CD14-positive monocyte (primary cell): ENCODE data around the gene CATSPER1. TPM values are rescaled to one million over a fixed set of nuclear protein-coding genes. Genes with fewer than 3 reads are reported as not detected.

Experiments used
- DNase-seq, 3 donors: peaks; one replicate each; pipeline ENCODE4 v3.0.0-alpha.2; 2011 to 2022
- H2AFZ ChIP-seq: 2 replicates; pipeline ENCODE4 v1.6.0; 2012; ENCODE audit warnings: mild to moderate bottlenecking, low read depth, low read length, inconsistent platforms; ENCODE audit not compliant: insufficient read depth, poor library complexity, severe bottlenecking
- H3K27ac ChIP-seq, 2 donors: 1 replicate in 1 of 2; 2 replicates in 1 of 2; pipeline ENCODE4 v1.5.1; 2012 to 2013; ENCODE audit warnings: low read length in 2 of 2, control low read depth in 1 of 2, inconsistent platforms in 1 of 2, low read depth in 1 of 2, mild to moderate bottlenecking in 1 of 2
- H3K27me3 ChIP-seq, 2 donors: one replicate each; pipeline versions ENCODE4 v1.6.0 to v1.6.1; 2011 to 2013; ENCODE audit warnings: low read length in 2 of 2; ENCODE audit not compliant: control insufficient read depth in 2 of 2, insufficient read depth in 2 of 2
- H3K36me3 ChIP-seq, 2 donors: replicated peaks in 1 of 2; 1 replicate in 1 of 2; 2 replicates in 1 of 2; pipeline versions ENCODE4 v1.5.1 to v1.6.1; 2012 to 2013; ENCODE audit warnings: low read length in 2 of 2, control low read depth in 1 of 2, inconsistent platforms in 1 of 2, mild to moderate bottlenecking in 1 of 2; ENCODE audit not compliant: insufficient read depth in 2 of 2, control insufficient read depth in 1 of 2
- H3K4me1 ChIP-seq, 2 donors: 1 replicate in 1 of 2; 2 replicates in 1 of 2; pipeline versions ENCODE4 v1.5.1 to v1.6.1; 2012 to 2013; ENCODE audit warnings: low read length in 2 of 2, control low read depth in 1 of 2, inconsistent platforms in 1 of 2, mild to moderate bottlenecking in 1 of 2, moderate library complexity in 1 of 2; ENCODE audit not compliant: insufficient read depth in 2 of 2, control insufficient read depth in 1 of 2
- H3K4me2 ChIP-seq: replicated peaks from 2 replicates; pipeline ENCODE3; 2012; ENCODE audit warnings: low read length, moderate library complexity, mild to moderate bottlenecking; ENCODE audit not compliant: poor library complexity, severe bottlenecking; ENCODE audit errors: extremely low read depth
- H3K4me3 ChIP-seq, 3 experiments: fragments of 200-600 bp in 1 of 3; sonication (generic) in 1 of 3; replicated peaks in 1 of 3; 1 replicate in 2 of 3; 2 replicates in 1 of 3; pipeline ENCODE4 v1.5.1; 2011 to 2013; ENCODE audit warnings: low read length in 3 of 3, mild to moderate bottlenecking in 3 of 3, control low read depth in 2 of 3, low read depth in 2 of 3, inconsistent platforms in 1 of 3, moderate library complexity in 1 of 3
- H3K79me2 ChIP-seq: 2 replicates; pipeline ENCODE4 v1.6.0; 2012; ENCODE audit warnings: mild to moderate bottlenecking, control low read depth, inconsistent platforms, low read length, moderate library complexity; ENCODE audit not compliant: insufficient read depth
- H3K9ac ChIP-seq: 2 replicates; pipeline ENCODE4 v1.6.0; 2017; ENCODE audit warnings: low read length, mild to moderate bottlenecking; ENCODE audit not compliant: insufficient read depth, poor library complexity, severe bottlenecking
- H3K9me3 ChIP-seq, 2 donors: replicated peaks in 1 of 2; 1 replicate in 1 of 2; 2 replicates in 1 of 2; pipeline versions ENCODE4 v1.5.1 to v1.6.1; 2012 to 2013; ENCODE audit warnings: low read length in 2 of 2, control low read depth in 1 of 2; ENCODE audit not compliant: control insufficient read depth in 1 of 2, insufficient read depth in 1 of 2
- H4K20me1 ChIP-seq: 2 replicates; pipeline ENCODE4 v1.6.0; 2012; ENCODE audit warnings: mild to moderate bottlenecking, low read length, control low read depth, moderate library complexity; ENCODE audit not compliant: insufficient read depth
- H3K27ac Mint-ChIP-seq, 7 donors: one replicate each; pipeline ENCODE4 v1.8.0; 2020; ENCODE audit warnings: mild to moderate bottlenecking in 7 of 7, mixed read lengths in 7 of 7, moderate library complexity in 6 of 7, inconsistent platforms in 2 of 7
- H3K27me3 Mint-ChIP-seq, 3 donors: one replicate each; pipeline ENCODE4 v1.8.0; 2021 to 2022; ENCODE audit warnings: low read depth in 3 of 3, mild to moderate bottlenecking in 3 of 3, mixed read lengths in 3 of 3, moderate library complexity in 3 of 3, inconsistent platforms in 1 of 3
- H3K36me3 Mint-ChIP-seq, 2 donors: one replicate each; pipeline ENCODE4 v1.8.0; 2020; ENCODE audit warnings: mixed read lengths in 2 of 2, inconsistent platforms in 1 of 2, mild to moderate bottlenecking in 1 of 2
- H3K4me1 Mint-ChIP-seq: one replicate; pipeline ENCODE4 v1.8.0; 2020; ENCODE audit warnings: mild to moderate bottlenecking, mixed read lengths
- H3K4me3 Mint-ChIP-seq, 2 donors: one replicate each; pipeline ENCODE4 v1.8.0; 2020; ENCODE audit warnings: mild to moderate bottlenecking in 2 of 2, mixed read lengths in 2 of 2, moderate library complexity in 1 of 2
- H3K9me3 Mint-ChIP-seq, 7 donors: one replicate each; pipeline ENCODE4 v1.8.0; 2020 to 2022; ENCODE audit warnings: mixed read lengths in 7 of 7, mild to moderate bottlenecking in 6 of 7, moderate library complexity in 6 of 7, inconsistent platforms in 2 of 7
- WGBS: methylation state at CpG from one replicate; pipeline ENCODE4 v1.1.5; 2013; ENCODE audit warnings: missing lambda C conversion rate; ENCODE audit not compliant: insufficient coverage; 5-methylcytosine and 5-hydroxymethylcytosine counted together
- intact Hi-C, 2 donors: fragments of 100-400 bp; cut with micrococcal nuclease; formaldehyde crosslinking; loops; one replicate each; pipeline versions ENCODE4 v1.15.0 to v1.15.1; 2023
- polyA plus RNA-seq, 3 donors: library from polyadenylated mRNA; depleted of rRNA in 1 of 3; unstranded in 2 of 3; stranded (reverse) in 1 of 3; fragments of 300-500 nt in 2 of 3; fragments of >200 nt in 1 of 3; fragmentation: Illumina TruSeq in 2 of 3; gene quantifications; 1 replicate in 2 of 3; 2 replicates in 1 of 3; pipeline ENCODE4 v1.2.3, GENCODE V29; 2012 to 2021
- TF ChIP-seq, protein P1 (sequence below): fragments of 200-600 bp; IDR thresholded peaks from one replicate; pipeline ENCODE4 v1.8.0; 2022; ENCODE audit warnings: antibody characterized with exemption, mild to moderate bottlenecking

The CATSPER1 gene
- polyA plus RNA-seq, 3 donors = 15.4 to 24.1 (median 22.0) TPM

DNA sequence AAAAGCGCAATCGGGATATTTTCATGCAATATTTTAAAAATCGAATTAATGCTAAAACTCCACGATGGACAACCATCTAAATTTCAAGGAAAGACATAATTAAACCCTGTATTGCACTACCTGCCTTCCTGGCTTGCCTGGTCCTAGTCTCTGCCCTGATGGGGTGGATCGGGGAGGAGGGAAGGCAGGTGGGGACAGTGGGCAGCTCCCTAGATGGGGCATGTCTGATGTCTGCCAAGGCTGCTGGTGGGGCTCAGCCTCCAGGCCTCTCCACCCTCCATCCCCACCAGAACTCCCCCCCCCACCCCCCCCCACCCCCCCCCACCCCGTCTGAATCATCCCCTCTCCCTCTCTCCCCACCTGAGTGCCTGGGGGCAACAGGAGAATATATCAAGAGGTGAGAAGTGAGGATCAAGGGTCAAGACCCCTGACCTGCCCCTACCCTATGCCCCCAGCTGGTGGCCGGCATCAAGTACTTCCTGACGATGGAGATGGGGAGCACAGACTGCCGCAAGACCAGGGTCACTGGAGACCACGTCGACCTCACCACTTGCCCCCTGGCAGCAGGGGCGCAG is 13.8 kb downstream of the CATSPER1 start:
- no peaks in the 10 kb centered on the region for H4K20me1 ChIP-seq
- H3K36me3 ChIP-seq = peaks cover 4 to 8% of the 10 kb centered on the region in 2 donors
- no peak for DNase-seq
- intact Hi-C loops = no loop called here
- TF ChIP-seq, protein P1, sequence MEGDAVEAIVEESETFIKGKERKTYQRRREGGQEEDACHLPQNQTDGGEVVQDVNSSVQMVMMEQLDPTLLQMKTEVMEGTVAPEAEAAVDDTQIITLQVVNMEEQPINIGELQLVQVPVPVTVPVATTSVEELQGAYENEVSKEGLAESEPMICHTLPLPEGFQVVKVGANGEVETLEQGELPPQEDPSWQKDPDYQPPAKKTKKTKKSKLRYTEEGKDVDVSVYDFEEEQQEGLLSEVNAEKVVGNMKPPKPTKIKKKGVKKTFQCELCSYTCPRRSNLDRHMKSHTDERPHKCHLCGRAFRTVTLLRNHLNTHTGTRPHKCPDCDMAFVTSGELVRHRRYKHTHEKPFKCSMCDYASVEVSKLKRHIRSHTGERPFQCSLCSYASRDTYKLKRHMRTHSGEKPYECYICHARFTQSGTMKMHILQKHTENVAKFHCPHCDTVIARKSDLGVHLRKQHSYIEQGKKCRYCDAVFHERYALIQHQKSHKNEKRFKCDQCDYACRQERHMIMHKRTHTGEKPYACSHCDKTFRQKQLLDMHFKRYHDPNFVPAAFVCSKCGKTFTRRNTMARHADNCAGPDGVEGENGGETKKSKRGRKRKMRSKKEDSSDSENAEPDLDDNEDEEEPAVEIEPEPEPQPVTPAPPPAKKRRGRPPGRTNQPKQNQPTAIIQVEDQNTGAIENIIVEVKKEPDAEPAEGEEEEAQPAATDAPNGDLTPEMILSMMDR = no peak
- H3K79me2 ChIP-seq = no peaks in the 10 kb centered on the region
- H3K4me1 Mint-ChIP-seq = peaks cover 40% of the 10 kb centered on the region
- no peak overlapping the region for H3K4me3 ChIP-seq
- no peak overlapping the region for H2AFZ ChIP-seq
- H3K9ac ChIP-seq = no peak overlapping the region
- peaks cover 14 to 23% of the 10 kb centered on the region in 2 donors for H3K27me3 ChIP-seq
- H3K4me2 ChIP-seq = peak overlapping the region; percentile 53
- H3K4me3 Mint-ChIP-seq = peak overlapping the region in 1 of 2 donors; percentile 71
- 44% methylated on average over 6 of the region's 12 CpGs for WGBS
- H3K9me3 Mint-ChIP-seq = peaks cover 0 to 5% (median 2%) of the 10 kb centered on the region in 7 donors
- H3K36me3 Mint-ChIP-seq = peaks cover 9 to 16% of the 10 kb centered on the region in 2 donors
- peak overlapping the region in 1 of 2 donors; percentile 28 for H3K27ac ChIP-seq
- no peaks in the 10 kb centered on the region for H3K9me3 ChIP-seq
- peaks cover 42 to 43% of the 10 kb centered on the region in 2 donors for H3K4me1 ChIP-seq
- peak overlapping the region in 5 of 7 donors; percentile 61 to 87 (median 80) for H3K27ac Mint-ChIP-seq
- peaks cover 22 to 35% (median 34%) of the 10 kb centered on the region in 3 donors for H3K27me3 Mint-ChIP-seq

DNA sequence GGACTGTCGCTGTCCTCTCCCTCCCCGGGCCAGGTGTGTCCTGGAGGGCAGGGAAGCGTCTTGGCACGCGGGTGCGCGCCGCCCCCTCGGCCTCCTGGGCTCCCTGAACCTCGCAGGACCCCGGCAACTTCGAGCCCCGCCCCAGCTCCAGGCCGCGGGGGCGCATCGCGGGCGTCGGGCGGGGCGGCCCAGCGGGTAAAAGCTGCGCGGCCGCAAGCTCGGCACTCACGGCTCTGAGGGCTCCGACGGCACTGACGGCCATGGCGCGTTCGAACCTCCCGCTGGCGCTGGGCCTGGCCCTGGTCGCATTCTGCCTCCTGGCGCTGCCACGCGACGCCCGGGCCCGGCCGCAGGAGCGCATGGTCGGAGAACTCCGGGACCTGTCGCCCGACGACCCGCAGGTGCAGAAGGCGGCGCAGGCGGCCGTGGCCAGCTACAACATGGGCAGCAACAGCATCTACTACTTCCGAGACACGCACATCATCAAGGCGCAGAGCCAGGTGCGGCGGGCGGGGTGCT is 14.4 kb downstream of the CATSPER1 start, which contains the start of gene CST6:
Gene CST6 (plus strand): TSS at position 224 of the 519 bp plus-strand sequence. CDS start 37 bp downstream, at position 261.
- H3K4me2 ChIP-seq = peak within 1 kb of the TSS; percentile 53
- H3K9me3 Mint-ChIP-seq = peaks cover 0 to 5% (median 2%) of the 10 kb centered on the region in 7 donors
- TF ChIP-seq, protein P1 = no peak
- intact Hi-C loops = no loop called here
- H3K27ac ChIP-seq = peak within 1 kb of the TSS in 1 of 2 donors; percentile 28
- peak within 1 kb of the TSS; percentile 48 for H2AFZ ChIP-seq
- H3K4me1 Mint-ChIP-seq = peaks cover 40% of the 10 kb centered on the region
- no peaks in the 10 kb centered on the region for H3K9me3 ChIP-seq
- peaks cover 5 to 11% of the 10 kb centered on the region in 2 donors for H3K36me3 Mint-ChIP-seq
- H3K4me3 Mint-ChIP-seq = peak within 1 kb of the TSS in 1 of 2 donors; percentile 79
- peaks cover 42 to 43% of the 10 kb centered on the region in 2 donors for H3K4me1 ChIP-seq
- no peak for DNase-seq
- H3K27me3 ChIP-seq = peaks cover 14 to 23% of the 10 kb centered on the region in 2 donors
- H3K4me3 ChIP-seq = no peak within 1 kb of the TSS
- peaks cover 22 to 35% (median 34%) of the 10 kb centered on the region in 3 donors for H3K27me3 Mint-ChIP-seq
- H3K27ac Mint-ChIP-seq = peak within 1 kb of the TSS in 5 of 7 donors; percentile 61 to 87 (median 80)
- no peaks in the 10 kb centered on the region for H3K79me2 ChIP-seq
- WGBS = 15% methylated on average over 61 of the region's 61 CpGs
- no peaks in the 10 kb centered on the region for H4K20me1 ChIP-seq
- H3K9ac ChIP-seq = no peak within 1 kb of the TSS
- peaks cover 4 to 8% of the 10 kb centered on the region in 2 donors for H3K36me3 ChIP-seq
